Measurements from ENCODE around the gene TUBB8B. TPM values are rescaled to one million over a fixed set of nuclear protein-coding genes. Genes with fewer than 3 reads are reported as not detected.
"Not testable (repeated sequence)": the region's sequence is repeated elsewhere in the genome, so short reads cannot be mapped to it uniquely, and the experiment has no call there.

Gene TUBB8B
- total RNA-seq, 1 donor from 2014 or later, result 0.31 TPM

DNA sequence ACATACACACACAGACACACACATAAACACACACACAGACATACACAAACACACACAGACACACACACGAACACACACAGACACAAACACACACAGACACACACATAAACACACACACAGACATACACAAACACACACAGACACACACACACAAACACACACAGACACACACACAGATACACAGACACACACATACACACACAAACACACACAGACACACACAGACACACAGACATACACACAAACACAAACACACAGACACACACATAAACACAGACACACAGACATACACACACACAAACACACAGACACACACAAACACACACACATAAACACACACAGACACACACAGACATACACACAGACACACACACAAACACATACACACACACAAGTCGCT lies 31.5 kb upstream of the TUBB8B start:
- peaks cover 22% of the 10 kb centered on the region for H3K9me3 Mint-ChIP-seq
- H3K27ac Mint-ChIP-seq; H3K27me3 Mint-ChIP-seq (ENCODE audit: low read depth): not testable (repeated sequence)

DNA sequence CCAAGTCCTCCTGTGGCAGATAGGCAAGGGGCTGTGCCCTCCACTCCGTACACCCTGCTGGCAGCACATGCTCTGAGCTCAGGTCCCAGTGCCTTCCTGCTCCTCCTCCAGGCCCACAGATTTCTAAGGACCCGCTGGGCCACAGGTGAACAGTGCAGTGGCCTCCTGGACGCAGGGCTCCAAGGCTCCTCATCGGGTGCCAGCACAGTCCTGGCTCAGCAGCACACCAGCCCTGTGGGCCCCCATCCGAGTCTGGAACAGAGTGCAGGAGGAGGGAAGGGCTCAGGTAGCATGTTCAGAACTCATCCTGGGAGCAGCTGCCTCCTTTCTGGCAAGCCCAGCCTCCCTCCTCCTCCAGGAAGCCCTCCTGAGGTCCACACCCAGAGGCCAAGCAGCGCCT lies 30.8 kb upstream of the TUBB8B start:
- H3K4me1 Mint-ChIP-seq; H3K27me3 Mint-ChIP-seq (ENCODE audit: low read depth); H3K4me3 Mint-ChIP-seq; DNase-seq (ENCODE audit: low spot score in 2 of 2, unreplicated experiment in 2 of 2); H3K27ac Mint-ChIP-seq; H3K36me3 Mint-ChIP-seq: not testable (repeated sequence)
- peaks cover 22% of the 10 kb centered on the region for H3K9me3 Mint-ChIP-seq

More for the DNA sequence above, 31.5 kb upstream of the TUBB8B start:
- not testable (repeated sequence) for DNase-seq (ENCODE audit: low spot score in 2 of 2, unreplicated experiment in 2 of 2); H3K4me1 Mint-ChIP-seq; H3K36me3 Mint-ChIP-seq; H3K4me3 Mint-ChIP-seq

DNA sequence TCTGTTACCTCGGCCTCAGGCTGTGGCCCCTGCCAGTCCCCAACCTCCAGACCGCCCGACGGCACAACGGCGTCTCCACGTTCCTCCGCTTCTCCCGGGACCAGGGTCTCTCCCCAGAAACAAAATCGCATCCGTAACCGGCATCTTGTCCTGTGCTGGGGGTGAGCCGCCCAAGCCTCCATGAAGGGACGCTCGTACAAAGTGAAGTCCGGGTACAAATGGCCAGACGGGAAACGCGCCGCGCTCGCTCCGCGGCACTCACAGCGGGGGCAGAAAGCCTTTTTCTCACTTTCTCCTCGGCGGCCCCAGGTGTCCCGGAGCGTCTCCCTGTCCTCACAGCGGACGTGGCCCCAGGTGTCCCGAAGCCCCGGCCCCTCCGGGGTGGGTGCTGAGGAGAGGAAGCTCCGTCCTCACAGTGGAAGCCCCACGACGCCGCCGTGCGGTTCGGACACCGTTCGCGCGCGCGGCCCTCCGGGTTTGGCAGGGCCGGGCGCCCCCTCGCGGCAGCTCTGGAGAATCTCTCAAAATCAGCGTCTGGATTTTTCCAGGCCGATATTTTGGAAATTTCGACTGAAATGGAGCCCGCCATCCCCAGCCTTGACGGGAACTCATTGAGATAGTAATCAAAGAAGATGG lies 26.2 kb upstream of the TUBB8B start:
- not testable (repeated sequence) for H3K27me3 Mint-ChIP-seq (ENCODE audit: low read depth); H3K36me3 Mint-ChIP-seq; H3K4me3 Mint-ChIP-seq; H3K27ac Mint-ChIP-seq; H3K4me1 Mint-ChIP-seq; DNase-seq (ENCODE audit: low spot score in 2 of 2, unreplicated experiment in 2 of 2); H3K9me3 Mint-ChIP-seq

DNA sequence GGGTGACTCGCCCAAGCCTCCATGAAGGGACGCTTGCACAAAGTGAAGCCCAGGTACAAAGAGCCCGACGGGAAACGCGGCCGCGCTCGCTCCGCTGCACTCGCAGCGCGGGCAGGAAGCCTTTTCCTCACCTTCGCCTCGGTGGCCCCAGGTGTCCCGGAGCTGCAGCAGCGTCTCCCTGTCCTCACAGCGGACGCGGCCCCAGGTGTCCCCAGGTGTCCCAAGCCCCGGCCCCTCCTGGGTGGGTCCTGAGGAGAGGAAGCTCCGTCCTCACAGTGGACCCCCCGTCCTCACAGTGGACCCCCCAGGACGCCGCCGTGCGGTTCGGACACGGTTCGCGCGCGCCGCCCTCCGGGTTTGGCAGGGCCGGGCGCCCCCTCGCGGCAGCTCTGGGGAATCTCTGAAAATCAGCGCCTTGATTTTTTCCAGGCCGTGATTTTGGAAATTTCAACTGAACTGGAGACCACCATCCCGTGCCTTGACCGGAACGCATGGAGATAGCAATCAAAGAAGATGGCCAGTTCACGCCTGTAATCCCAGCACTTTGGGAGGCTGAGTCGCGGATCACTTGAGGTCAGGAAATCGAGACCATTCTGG lies 23.9 kb upstream of the TUBB8B start:
- H3K27ac Mint-ChIP-seq; DNase-seq (ENCODE audit: low spot score in 2 of 2, unreplicated experiment in 2 of 2); H3K4me1 Mint-ChIP-seq; H3K36me3 Mint-ChIP-seq; H3K9me3 Mint-ChIP-seq; H3K27me3 Mint-ChIP-seq (ENCODE audit: low read depth); H3K4me3 Mint-ChIP-seq: not testable (repeated sequence)

DNA sequence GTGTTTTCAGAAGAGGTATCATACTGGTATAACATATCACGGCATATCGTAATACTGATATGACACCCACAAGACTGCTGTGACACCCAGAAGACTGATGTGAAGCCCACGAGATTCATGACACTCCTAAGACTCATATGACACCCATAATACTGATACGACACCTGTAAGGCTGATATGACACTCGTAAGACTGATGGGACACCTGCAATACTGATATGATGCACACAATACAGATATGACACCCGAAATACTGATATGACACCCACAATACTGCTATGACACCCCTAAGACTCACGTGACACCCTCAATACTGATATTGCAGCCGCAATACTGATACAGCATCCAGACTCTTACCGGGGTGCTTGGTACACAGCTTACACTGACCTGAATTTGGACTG lies 18.3 kb upstream of the TUBB8B start:
- H3K4me3 Mint-ChIP-seq; H3K27me3 Mint-ChIP-seq (ENCODE audit: low read depth); H3K27ac Mint-ChIP-seq; DNase-seq (ENCODE audit: low spot score in 2 of 2, unreplicated experiment in 2 of 2); H3K4me1 Mint-ChIP-seq; H3K36me3 Mint-ChIP-seq: not testable (repeated sequence)
- peaks cover 15% of the 10 kb centered on the region for H3K9me3 Mint-ChIP-seq

DNA sequence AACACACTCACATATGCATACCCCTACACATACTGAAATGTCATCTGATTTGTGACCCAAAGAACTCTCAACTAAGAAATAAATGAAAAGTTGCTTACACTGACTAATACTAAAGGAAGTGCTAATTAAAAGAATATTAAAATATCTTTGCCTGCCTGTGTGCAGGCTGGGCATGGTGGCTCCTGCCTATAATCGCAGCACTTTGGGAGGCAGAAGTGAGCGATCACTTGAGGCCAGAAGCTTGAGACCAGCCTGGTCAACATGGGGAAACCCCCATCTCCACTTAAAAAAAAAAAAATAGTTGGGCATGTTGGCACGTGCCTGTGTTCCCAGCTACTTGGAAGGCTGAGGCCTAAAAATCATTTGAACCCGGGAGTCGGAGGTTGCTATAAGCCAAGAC lies 14.9 kb upstream of the TUBB8B start:
- not testable (repeated sequence) for H3K27ac Mint-ChIP-seq; H3K4me3 Mint-ChIP-seq; H3K36me3 Mint-ChIP-seq; H3K27me3 Mint-ChIP-seq (ENCODE audit: low read depth); DNase-seq (ENCODE audit: low spot score in 2 of 2, unreplicated experiment in 2 of 2); H3K4me1 Mint-ChIP-seq
- H3K9me3 Mint-ChIP-seq, result peaks cover 29% of the 10 kb centered on the region

DNA sequence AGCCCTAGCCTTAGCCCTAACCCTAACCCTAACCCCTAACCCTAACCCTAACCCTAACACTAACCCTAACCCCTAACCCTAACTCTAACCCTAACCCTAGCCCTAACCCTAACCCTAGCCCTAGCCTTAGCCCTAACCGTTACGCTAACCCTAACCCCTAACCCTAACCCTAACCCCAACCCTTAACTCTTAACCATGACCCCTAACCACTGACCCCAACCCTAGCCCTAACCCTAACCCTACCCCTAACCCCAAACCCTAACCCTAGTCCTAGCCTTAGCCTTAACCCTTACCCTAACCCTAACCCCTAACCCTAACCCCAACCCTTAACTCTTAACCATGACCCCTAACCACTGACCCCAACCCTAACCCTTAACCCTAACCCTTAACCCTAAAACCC lies 14.2 kb upstream of the TUBB8B start:
- not testable (repeated sequence) for H3K36me3 Mint-ChIP-seq; H3K4me3 Mint-ChIP-seq; H3K27ac Mint-ChIP-seq; DNase-seq (ENCODE audit: low spot score in 2 of 2, unreplicated experiment in 2 of 2); H3K4me1 Mint-ChIP-seq; H3K27me3 Mint-ChIP-seq (ENCODE audit: low read depth)
- H3K9me3 Mint-ChIP-seq, result peaks cover 29% of the 10 kb centered on the region

DNA sequence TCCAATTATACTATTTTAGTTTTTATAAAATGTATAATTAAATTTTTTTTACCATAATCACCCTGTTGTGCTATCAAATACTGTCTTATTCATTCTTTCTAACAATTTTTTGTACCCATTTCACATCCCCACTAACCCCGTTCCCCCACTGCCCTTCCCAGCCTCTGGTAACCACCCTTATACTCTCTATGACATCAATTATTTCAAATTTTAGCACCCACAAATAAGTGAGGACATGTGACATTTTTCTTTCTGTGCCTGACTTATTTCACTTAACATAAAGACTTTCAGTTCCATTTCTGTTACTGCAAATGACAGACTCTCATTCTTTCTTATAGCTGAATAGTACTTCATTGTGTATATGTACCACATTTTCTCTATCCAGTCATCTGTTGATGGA lies 5.0 kb upstream of the TUBB8B start:
- H3K4me1 Mint-ChIP-seq; DNase-seq (ENCODE audit: low spot score in 2 of 2, unreplicated experiment in 2 of 2); H3K4me3 Mint-ChIP-seq; H3K27ac Mint-ChIP-seq; H3K36me3 Mint-ChIP-seq; H3K27me3 Mint-ChIP-seq (ENCODE audit: low read depth); H3K9me3 Mint-ChIP-seq: not testable (repeated sequence)

DNA sequence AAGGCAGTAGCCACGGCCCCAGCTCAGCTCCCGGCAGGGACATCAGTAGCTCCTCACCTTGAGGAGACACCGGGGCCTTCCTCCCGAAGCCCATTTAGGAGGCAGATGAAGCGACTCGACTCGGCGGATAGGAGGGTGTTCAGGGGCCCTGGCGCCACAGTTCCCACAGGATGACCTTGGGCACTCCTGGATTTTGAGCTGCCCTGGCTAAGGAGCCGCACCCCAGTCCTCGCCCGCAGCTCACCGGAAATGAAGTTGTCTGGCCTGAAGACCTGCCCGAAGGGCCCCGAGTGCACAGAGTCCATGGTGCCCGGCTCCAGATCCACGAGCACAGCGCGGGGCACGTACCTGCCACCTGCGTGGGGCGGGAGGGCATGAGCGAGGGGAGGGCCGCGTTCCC lies 719 bp downstream of the TUBB8B start:
- H3K36me3 Mint-ChIP-seq; H3K27me3 Mint-ChIP-seq (ENCODE audit: low read depth); H3K4me3 Mint-ChIP-seq; DNase-seq (ENCODE audit: low spot score in 2 of 2, unreplicated experiment in 2 of 2); H3K27ac Mint-ChIP-seq; H3K9me3 Mint-ChIP-seq; H3K4me1 Mint-ChIP-seq: not testable (repeated sequence)

DNA sequence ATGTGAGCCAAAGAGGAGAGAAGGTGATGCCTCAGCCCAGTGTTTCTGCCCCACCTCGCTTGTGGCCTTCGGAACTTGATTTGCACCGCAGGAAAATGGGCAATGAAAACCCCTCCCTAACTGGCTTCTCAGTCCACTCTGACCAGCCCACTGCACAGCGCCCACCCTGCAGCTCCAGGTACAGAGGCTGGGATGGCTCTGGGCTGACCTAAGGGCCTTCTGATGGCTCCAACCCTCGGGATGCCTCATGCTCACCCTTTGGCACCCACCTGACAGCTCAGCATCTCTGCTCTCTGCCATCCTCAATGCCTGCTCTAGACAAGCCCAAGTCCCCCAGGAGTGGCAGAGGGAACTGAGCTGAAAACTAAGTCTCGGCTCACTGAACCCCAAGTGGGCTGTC lies 36.2 kb downstream of the TUBB8B start:
- not testable (repeated sequence) for H3K27me3 Mint-ChIP-seq (ENCODE audit: low read depth); H3K9me3 Mint-ChIP-seq; H3K27ac Mint-ChIP-seq; H3K4me1 Mint-ChIP-seq; H3K36me3 Mint-ChIP-seq; H3K4me3 Mint-ChIP-seq; DNase-seq (ENCODE audit: low spot score in 2 of 2, unreplicated experiment in 2 of 2)

DNA sequence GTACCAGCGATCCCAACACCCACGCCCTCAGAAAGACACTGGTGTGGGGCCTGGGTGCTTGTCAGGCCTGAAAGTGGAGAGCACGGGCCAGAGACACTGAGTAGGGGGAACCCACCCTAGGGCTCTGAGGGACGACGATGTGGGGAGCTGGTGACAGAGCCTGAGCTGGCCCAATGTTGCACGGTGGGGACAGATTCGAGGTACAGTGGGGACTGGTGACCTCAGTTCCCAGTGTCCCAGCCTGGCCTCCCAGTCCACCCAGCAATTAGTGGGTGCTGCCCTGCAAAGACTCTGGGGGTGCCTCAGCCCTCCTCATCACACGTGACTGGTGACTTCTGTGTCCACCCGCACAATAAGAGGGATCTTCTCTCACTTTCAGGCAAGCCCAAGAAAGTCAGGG lies 36.6 kb downstream of the TUBB8B start:
- not testable (repeated sequence) for H3K9me3 Mint-ChIP-seq; H3K4me3 Mint-ChIP-seq; H3K4me1 Mint-ChIP-seq; DNase-seq (ENCODE audit: low spot score in 2 of 2, unreplicated experiment in 2 of 2); H3K36me3 Mint-ChIP-seq; H3K27ac Mint-ChIP-seq; H3K27me3 Mint-ChIP-seq (ENCODE audit: low read depth)

DNA sequence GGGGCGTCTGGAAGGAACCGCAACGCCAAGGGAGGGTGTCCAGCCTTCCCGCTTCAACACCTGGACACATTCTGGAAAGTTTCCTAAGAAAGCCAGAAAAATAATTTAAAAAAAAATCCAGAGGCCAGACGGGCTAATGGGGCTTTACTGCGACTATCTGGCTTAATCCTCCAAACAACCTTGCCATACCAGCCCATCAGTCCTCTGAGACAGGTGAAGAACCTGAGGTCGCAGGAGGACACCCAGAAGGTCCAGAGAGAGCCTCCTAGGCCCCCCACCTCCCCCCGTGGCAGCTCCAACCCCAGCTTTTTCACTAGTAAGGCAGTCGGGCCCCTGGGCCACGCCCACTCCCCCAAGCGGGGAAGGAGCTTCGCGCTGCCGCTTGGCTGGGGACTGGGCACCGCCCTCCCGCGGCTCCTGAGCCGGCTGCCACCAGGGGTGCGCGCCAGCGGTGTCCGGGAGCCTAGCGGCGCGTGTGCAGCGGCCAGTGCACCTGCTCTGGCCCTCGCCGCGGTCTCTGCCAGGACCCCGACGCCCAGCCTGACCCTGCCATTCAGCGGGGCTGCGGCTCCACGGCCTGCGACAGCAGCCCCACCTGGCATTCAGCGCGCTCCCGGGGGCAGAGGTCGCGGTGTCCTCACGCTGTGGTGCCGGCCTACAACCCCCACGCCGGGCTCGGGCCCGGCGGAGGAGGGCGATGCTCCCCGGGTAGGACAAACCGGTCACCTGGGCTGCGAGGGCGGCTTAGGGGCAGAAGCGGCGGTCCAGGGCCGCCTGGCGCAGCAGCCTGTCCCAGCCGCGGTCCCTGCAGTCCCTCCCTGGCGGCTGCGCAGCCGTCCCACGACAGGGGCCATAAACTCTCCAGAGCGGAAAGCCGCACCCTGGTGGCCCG lies 37.8 kb downstream of the TUBB8B start:
- not testable (repeated sequence) for H3K9me3 Mint-ChIP-seq; H3K4me1 Mint-ChIP-seq; DNase-seq (ENCODE audit: low spot score in 2 of 2, unreplicated experiment in 2 of 2); H3K36me3 Mint-ChIP-seq; H3K27ac Mint-ChIP-seq; H3K4me3 Mint-ChIP-seq; H3K27me3 Mint-ChIP-seq (ENCODE audit: low read depth)

DNA sequence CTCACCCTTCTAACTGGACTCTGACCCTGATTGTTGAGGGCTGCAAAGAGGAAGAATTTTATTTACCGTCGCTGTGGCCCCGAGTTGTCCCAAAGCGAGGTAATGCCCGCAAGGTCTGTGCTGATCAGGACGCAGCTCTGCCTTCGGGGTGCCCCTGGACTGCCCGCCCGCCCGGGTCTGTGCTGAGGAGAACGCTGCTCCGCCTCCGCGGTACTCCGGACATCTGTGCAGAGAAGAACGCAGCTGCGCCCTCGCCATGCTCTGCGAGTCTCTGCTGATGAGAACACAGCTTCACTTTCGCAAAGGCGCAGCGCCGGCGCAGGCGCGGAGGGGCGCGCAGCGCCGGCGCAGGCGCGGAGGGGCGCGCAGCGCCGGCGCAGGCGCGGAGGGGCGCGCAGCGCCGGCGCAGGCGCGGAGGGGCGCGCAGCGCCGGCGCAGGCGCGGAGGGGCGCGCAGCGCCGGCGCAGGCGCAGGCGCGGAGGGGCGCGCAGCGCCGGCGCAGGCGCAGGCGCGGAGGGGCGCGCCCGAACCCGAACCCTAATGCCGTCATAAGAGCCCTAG lies 38.7 kb downstream of the TUBB8B start:
- not testable (repeated sequence) for H3K9me3 Mint-ChIP-seq; H3K27me3 Mint-ChIP-seq (ENCODE audit: low read depth); H3K27ac Mint-ChIP-seq; DNase-seq (ENCODE audit: low spot score in 2 of 2, unreplicated experiment in 2 of 2); H3K36me3 Mint-ChIP-seq; H3K4me3 Mint-ChIP-seq; H3K4me1 Mint-ChIP-seq

DNA sequence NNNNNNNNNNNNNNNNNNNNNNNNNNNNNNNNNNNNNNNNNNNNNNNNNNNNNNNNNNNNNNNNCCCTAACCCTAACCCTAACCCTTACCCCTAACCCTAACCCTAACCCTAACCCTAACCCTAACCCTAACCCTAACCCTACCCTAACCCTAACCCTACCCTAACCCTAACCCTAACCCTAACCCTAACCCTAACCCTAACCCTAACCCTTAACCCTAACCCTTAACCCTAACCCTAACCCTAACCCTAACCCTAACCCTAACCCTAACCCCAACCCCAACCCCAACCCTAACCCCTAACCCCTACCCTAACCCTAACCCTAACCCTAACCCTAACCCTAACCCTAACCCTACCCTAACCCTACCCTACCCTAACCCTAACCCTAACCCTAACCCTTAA lies 39.5 kb downstream of the TUBB8B start:
- H3K9me3 Mint-ChIP-seq; H3K4me1 Mint-ChIP-seq; H3K4me3 Mint-ChIP-seq; H3K27ac Mint-ChIP-seq; H3K36me3 Mint-ChIP-seq; DNase-seq (ENCODE audit: low spot score in 2 of 2, unreplicated experiment in 2 of 2); H3K27me3 Mint-ChIP-seq (ENCODE audit: low read depth): not testable (repeated sequence)
